GM19324 (cell line): ENCODE measurements around the gene PRKAR1B.

Source experiments
- ATAC-seq: cut with Tn5 transposase; IDR thresholded peaks from one replicate; pipeline ENCODE4 v1.9.1; 2021; ENCODE audit warnings: mild to moderate bottlenecking, moderate library complexity; ENCODE audit not compliant: unreplicated experiment, low FRiP score

PRKAR1B gene

DNA sequence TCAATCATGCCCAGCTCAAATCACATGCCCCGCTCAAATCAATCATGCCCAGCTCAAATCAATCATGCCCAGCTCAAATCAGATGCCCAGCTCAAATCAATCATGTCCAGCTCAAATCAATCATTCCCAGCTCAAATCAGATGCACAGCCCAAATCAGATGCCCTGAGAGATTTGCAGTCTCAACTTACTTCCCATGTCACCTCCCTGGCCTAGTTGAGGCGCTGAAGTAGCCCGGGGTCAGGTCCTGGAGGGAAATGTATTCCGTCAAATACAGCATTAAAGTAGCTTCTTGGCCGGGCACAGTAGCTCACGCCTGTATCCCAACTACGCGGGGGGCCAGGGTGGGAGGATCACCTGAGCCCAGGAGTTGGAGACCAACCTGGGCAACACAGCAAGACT is 15.7 kb upstream of the PRKAR1B start:
- no peak for ATAC-seq

DNA sequence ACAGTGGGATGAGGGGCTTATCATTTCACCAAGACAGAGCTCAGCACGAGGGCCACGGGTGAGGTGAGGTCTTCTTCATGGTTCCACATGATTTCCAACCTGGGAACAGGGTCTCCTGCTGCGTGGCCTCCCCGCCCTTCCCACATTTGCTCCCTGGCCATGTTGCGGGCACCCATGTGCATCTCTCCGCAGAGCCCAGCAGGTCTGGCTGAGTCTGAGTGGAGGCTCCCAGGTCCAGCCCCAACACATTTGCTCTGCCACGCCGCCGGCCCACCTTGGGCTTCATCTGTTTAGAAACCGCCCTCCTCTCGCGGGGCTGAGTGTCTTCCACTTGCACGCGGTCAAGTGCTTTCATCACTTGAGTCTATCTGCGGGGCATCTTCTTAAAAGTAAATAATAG is 14.8 kb upstream of the PRKAR1B start:
- ATAC-seq = no peak

DNA sequence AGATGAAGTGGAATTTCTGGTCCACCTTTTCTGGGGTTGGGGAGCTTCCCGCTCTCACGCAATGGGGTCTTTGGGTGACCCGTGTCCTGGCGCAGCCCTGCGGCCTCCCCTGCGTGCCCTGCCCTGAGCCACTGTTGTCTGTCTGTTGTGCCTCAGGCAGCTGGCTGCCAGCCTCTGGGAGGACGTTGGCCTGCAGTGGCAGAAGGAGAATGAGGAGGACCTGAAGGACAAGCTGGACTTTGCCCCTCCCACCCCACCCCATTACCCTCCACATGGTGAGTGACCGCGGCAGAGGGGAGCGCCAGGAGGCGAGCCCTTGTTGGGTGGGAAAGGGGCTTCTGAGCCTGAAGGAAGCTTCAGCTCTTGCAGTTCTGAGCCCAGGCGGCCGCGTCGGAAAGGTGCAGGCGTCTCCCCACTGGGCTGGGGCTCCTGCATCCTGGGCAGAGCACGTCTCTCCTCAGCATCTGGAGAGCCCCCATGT is 14.2 kb upstream of the PRKAR1B start:
- ATAC-seq = no peak

DNA sequence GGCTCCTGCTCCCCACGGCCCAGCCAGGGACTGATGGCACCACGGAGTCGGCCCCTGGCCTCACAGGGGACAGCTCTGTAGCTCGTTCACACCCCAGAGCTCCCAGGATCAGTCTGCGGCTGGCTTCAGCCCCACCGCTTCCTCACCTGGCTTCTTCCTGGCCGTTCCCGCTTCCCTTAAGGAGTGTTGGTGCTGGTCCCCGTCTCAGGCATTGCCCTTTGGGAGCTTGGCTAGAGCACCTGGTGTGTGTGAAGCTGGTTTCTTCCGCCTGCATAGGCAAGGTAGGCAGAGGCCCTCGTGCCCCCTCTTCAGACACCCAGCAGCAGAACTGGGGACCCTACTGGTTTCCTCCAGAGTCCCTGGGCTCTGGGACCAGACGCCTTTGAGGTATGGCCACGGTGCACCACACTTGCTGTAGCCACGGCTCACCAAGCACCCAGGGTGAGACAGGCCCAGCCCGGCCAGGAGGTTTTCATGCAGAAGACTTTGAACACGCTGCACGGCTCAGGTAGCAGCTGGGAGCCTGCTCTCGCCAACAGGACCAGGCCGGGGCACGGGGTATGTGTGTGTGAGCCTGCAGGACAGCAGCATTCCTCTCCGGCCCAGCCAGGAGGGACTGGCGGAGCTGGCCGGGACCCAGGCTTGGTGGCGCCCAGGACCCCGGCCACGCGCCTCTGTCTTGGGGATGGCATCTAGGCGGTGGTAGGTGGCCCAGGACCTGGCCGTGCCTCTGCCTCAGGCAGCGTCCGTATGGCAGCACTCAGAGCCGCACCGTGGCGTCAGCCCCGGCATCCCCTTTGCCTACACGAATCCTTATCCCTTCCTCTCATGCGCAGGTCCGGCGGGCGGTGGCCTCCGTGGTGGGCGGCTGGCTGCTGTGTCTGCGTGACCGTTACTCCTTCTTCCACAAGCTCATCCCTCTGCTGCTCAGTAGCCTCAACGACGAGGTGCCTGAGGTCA is 13.2 kb upstream of the PRKAR1B start:
- no peak for ATAC-seq

DNA sequence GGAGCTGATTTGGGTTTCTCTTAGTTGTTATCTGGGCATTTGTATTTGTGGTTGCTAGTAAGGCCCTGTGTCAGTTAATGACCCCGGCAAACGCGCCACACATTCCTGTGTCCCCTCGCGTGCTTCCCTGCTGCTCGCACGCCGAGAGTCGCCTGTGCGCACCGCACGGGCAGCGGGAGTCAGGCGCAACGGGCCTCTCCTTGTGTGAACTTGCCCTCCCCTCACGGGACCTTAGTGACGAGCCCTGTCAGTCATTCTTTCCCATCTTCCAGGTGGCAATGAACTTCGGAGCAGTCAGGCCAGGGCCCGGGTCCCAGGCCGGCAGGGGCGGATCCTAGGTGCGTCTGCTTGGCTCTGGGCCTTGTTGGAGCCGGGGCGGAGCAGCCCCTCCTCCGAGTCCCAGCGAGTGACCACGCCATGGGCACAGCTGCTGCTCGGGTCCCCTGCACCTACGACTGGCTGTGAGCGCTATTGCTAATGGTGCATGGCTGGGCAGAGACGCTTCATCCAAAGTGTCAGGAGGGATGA is 12.4 kb upstream of the PRKAR1B start:
- no peak for ATAC-seq

DNA sequence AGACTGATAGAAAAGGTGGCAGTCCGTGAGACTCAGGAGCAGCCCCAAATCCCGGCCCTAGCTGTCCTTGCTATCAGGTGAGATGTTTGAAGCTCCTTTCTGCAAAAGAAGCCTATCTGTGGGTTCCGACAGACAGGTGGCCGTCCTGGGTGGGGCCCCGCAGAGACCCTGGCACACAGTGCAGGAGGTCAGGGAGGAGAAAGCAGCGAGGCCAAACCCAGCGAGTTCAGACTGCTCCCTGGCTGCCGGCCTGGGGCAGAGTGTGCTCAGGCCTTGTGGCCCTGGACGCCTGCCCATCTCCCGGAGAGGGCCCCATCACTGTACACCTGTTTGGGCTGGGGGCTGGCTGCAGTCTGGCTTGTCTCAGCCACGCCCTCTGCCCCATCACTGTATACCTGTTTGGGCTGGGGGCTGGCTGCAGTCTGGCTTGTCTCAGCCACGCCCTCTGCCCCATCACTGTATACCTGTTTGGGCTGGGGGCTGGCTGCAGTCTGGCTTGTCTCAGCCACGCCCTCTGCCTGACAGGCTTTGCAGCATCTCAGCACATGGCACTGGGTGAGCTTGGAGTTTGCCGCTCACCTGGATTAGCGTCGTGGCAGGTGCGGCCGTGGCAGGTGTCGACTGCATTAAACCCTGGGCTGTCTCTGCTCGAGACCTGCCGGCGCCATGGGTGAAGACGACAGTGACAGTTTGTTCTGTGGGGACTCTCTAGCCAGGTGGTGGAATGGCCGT is 11.8 kb upstream of the PRKAR1B start:
- ATAC-seq = no peak

DNA sequence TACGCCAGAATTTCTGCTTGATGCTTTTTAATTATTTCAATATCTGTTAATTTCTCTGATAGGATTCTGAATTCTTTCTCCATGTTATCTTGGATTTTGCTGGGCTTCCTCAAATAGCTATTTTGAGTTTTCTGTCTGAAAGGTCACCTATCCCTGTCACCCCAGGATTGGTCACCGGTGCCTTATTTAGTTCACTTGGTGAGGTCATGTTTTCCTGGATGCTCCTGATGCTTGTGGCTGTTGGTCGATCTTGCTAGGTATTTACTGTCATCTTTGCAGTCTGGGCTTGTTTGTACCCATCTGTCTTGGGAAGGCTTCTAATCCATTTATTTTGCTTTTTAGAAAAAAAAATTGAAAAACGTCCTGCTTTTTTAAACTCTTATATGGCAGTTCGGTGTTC is 11.2 kb upstream of the PRKAR1B start:
- ATAC-seq = no peak

DNA sequence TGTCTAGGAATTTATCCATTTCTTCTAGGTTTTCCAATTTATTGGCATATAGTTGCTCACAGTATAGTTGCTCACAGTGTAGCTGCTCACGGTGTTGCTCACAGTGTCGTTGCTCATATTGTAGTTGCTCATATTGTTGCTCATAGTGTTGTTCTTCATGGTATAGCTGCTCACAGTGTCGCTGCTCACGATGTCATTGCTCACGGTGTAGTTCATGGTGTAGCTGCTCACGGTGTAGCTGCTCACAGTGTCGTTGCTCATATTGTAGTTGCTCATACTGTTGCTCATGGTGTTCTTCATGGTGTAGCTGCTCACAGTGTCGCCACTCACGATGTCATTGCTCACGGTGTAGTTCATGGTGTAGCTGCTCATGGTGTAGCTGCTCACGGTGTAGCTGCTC is 7.7 kb upstream of the PRKAR1B start:
- ATAC-seq = no peak

DNA sequence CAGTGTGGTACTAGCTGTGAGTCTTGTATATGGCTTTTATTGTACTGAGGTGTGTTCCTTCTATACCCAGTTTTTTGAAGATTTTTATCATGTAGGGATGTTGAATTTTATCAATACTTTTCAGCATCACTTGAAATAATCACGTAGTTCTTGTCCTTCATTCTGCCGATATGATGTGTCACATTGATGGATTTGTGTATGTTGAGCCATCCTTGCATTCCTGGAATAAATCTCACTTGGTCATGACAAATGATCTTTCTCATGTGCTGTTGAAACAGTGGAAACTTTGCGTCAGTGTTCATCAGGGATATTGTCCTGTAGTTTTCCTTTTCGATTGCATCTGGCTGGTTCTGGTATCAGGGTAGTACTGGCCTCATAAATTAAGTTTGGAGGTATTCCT is 7.1 kb upstream of the PRKAR1B start:
- no peak for ATAC-seq

DNA sequence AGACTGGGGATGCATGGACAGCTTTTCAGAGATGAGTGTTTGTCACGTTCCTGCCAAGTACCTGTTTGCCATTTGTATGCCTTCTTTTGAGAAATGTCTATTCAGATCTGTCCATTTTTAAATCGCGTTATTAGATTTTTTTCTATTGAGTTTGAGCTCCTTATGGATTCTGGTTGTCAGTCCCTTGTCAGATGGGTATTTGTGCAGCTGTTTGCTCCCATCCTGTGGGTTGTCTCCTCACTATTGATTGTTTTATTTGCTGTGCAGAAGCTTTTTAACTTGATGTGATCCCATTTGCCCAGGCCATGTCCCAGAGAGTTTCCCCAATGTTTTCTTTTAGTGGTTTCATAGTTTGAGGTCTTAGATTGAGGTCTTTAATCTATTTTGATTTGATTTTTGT is 5.5 kb upstream of the PRKAR1B start:
- no peak for ATAC-seq

DNA sequence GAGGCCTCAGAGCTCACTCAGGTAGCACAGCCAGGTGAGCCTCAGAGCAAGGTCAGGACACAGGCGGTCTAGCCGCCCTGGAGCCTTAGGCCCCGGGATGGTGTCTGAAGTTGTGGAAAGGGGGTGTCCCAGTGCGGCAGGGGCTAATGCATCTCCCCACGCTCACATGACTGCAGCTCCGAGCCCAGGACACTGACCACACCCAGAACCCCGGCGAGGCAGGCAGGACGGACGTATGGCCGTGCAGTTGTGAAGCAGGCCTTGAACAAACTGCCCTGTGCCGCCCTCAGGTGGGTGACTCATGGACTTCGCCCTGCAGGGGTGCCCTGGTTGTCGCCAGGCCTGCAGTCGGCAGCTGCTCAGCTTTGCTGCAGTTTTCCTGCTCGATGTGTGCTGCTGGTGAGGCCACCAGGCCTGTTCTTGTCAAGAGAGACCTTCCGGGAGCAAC is 5.0 kb upstream of the PRKAR1B start:
- ATAC-seq = no peak

DNA sequence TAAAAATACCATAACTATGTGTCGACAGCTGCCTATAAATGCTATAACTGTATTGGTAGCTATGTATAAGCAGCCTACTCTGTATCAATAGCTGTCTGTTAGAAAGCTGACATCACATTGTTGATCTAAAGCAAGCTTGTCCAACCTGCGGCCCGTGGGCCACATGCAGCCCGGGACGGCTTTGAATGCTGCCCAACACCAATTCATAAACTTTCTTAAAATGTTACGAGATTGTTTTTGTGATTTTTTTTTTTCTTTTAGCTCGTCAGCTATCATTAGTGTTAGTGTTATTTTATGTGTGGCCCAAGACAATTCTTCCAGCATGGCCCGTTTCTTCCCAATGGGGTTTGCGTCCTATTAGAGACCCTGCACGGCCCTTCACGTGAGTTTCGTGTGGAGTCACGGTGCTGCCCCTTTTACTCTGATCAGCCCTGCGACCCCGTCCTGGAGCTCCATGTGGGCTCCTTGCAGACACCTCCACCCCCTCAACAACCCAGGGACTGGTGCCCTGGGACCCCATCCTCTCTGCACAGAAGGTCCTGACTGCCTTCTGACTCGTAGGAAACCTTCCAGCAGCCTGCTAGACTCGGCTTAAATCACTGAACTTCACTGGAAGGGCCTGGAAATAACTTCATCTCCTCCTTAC is 4.5 kb upstream of the PRKAR1B start:
- no peak for ATAC-seq

DNA sequence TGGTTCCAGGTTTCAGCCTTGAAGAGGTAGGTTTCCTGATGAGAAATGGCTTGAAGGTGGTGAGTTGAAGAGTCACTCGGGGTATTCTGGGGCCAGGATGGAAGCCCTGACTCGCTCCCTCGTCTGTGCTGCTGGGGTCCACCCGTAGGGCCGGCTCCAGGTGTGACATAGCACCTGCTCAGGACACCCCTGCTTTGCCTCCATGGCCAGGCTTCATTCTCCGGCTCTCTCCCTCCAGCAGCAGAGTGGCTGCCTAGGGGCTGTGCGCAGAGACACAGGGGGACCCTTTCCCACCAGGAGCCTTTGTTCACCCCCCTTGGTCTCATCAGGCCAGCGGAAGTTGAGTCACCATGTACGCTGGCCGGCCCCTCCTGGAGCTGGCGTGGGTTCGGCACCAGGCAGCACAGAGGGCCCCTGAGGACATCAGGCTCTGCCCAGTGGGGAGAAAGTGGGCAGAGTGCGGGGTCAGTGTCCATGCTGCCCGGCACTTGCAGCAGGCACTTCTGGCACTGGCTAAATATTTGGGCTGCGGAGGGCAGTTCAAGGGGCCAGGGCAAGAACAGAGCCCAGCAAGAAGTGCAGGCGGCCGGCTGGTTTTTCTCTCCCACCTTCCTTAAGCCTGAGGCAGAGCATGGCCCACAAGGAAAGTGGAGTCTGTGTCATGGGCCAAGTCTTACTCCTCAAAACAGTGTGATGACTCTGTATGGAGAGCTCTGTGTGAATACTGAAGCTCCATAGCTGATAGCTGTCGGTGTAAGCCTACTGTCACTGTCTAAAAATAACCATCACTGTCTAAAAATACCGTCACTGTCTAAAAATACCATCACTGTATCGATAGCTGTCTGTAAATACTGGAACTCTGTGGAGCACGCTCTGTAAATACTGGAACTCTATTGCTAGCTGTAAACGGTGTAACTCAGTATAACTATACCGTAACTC is 3.7 kb upstream of the PRKAR1B start:
- ATAC-seq = no peak

DNA sequence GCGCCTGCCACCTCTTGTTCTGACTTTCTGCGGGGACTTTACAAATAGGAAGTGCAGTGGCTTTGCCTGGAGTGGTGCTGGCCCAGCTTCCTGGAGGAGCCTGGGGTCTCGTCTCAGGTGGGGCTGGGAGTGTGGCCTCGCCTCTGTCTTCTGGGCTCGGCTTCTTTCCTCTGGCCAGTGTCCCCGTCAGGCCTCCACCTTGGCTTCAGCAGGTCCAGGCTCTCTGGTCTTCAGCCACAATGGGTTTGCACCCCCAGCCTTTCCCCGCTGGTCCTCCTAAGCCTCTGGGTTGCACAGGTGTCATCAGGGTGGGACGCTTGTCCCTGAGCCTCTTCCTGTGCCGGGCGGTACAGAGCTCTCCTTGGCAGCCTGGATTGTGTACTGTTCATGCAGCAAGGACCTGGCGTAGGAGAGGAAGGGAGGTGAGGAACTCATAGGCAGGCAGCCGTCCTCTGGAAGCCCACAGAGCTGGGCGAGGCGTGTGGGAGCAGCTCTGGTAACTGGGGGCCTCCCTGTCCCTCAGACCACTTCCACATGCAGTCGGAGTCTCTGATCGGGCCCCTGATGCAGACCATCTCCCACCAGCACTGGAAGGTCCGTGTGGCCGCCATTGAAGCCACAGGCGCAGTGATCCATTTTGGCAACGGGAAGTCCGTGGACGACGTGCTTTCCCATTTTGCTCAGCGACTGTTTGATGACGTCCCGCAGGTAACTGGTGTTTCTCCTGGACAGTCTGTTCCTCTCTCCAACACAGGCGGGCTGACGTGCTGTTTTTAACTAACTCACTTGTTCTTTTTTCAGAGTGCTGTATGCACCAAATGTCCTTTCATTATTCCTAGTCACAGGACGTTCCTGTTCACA is 2.3 kb upstream of the PRKAR1B start:
- no peak for ATAC-seq

DNA sequence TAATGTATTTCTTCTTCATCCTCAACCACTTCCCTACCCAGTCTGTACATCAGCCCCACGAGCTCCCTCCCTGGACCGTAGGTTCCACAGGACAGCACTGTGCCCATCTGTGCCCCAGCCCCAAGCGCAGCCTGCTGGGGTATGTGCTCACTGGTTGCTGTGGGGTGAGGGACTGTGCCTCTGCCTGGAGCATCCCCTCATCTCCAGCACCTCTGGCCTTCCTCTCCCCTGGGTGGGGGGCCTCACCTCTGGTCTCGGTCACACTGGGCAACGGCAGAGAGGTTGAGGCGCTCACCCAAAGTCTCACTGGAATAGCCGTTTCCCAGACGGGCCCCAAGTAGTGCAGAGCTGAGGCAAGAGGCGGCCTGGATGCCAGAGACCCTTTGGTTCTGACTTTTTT is 1.5 kb upstream of the PRKAR1B start:
- ATAC-seq = no peak

DNA sequence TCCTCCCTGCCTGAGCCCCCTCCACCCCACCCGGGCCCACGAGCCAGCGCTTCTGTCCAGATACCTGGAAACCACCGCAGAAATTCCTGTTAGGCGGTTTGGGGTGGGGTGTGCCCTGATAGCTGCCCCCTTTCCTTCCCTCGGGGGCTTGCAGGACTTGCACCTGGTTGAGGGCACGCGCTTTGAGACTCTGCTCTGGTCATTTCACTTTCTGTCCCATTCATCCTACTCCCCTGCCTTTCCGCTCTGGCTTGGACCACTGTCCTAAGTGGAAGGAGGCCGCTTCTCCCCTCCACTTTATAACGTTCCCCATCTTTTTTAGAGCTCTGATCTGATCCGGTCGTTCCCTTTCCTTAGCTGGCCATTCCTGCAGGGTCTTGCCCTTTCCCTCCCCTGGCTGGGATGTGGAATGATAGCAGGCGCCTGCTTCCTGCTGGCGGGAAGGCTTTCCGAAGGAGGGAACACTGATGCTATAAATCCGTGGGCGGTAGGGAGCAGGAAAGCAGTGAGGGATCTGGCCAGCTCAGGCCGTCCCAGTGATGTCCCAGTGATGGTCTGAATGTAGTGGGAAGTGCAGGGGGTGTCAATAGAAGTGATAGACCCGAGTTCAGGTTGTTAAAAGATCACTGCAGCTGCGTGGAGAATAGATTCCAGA is 852 bp upstream of the PRKAR1B start:
- no peak for ATAC-seq

DNA sequence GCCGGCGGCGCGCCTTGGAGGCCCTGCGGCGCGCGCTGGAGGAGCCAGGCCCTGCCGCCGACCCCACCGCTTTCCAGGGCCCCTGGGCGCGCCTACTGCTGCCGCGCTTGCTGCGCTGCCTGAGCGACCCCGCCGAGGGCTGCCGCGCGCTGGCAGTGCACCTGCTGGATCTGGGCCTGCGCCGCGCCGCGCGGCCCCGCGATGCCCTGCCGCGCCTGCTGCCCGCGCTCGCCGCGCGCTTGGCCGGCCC is 302 bp downstream of the PRKAR1B start:
- peak; percentile 28 for ATAC-seq

DNA sequence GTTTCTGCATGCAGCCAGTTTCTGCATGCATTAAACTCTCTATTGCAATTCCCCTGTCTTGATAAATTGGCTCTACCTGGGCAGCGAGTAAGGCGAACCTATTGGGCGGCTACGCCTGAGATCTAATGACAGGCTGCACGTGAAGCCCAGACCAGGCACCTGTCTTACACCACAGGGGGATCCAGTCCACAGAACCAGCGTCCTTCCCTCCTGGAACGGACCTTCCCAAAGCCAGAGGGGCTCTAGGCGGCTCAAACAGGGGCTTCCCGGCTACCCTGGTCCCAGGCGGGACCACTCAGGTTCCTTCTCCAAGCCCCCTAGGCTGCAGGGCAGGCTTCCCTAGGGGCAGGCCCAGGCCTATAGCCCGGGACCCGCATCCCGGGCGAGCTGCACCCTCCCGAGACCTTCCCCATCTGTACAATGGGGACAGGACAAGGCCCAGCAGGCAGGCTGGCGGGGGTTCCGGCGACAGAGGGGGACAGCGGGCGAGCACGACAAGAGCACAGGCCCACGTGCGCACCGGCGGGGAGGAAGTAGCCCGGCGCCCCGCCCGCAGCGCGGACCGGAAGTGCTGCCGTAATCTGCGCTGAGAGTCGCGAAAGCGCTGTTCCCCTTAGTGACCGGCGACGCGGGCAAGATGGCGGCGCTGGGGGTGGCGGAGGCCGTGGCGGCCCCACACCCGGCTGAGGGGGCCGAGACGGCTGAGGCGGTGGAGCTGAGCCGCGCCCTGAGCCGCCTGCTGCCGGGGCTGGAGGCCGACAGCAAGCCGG is 812 bp downstream of the PRKAR1B start, which contains the start of gene DNAAF5:
Gene DNAAF5, plus strand, starts transcription at position 616 of the 770 bp plus-strand sequence. Its CDS starts 22 bp downstream, at position 638.
- ATAC-seq = peak; percentile 92
